GM03348 (cell line): ENCODE measurements around the gene PHF21A.
"Not testable (repeated sequence)": the region's sequence is repeated elsewhere in the genome, so short reads cannot be mapped to it uniquely, and the experiment has no call there.

Experiments used
- DNase-seq: peaks from one replicate; pipeline ENCODE4 v3.0.0; 2012; ENCODE audit warnings: low spot score

Gene PHF21A

GRCh38 chr11:45920531-45921477, 200.4 kb downstream of the PHF21A start:
- DNase-seq: no peak

DNA sequence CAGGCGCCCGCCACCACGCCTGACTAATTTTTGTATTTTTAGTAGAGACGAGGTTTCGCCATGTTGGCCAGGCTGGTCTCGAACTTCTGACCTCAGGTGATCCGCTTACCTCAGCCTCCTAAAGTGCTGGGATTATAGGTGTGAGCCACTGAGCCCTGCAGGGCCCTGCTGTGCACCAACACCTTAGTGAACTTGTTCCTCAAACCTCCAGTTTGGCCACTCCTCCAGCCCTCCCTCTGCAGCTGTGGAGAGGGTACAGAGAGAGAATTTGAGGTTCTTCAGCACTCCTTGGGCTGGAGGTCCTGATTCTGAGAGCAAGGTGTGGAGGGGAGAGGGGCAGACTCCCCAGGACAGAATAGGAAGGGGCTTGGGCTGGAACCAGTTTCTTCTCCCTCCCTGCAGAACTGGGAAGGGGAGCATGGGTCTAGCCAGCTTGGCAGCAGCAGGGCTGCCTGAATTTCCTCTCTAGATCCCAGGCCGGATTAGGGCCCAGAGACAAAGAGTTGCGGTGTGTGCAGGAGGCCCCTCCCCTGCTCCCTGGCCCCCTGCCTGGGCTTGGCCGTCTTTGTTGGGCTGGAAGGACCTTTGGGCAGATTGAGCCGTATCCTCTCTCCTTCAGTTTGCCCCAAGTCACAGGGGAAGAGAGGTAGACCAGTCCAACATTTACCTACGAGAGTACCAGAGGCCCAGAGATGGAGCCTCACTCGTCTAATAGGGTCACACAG, 201.3 kb downstream of the PHF21A start:
- DNase-seq: no peak

DNA sequence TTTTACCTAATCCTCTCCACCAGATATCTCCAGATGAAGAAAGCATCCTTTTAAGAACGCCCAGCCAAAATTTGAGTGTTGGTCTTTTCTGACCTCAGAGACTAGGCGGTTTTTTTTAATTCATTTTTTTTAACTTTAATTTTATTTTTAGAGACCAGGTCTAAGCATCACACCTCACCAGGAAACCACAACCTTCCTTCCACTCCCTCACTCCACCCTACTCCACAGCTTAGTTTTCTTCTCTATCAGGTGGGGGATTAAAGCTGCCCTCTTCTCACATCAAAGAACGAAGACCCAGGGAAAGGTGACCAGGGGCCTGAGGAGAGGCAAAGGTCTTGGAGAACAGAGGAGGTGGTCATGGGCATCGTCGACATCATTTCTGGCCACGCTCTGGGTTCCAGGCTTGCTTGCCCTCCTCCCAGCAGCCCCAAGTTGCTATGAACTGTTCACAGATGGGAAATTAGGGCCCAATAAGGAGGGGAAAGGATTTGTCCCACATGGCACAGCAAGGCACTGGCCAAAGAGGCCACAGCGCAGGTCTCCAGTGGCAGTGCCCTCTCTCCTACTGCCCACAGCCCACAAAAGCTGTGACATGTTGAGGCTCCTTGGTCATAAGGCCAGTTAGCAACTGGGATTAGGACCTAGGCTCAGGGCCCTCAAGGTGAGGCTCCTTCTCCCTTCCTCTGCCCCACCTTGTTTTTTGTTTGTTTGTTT, 202.1 kb downstream of the PHF21A start:
- DNase-seq: no peak

DNA sequence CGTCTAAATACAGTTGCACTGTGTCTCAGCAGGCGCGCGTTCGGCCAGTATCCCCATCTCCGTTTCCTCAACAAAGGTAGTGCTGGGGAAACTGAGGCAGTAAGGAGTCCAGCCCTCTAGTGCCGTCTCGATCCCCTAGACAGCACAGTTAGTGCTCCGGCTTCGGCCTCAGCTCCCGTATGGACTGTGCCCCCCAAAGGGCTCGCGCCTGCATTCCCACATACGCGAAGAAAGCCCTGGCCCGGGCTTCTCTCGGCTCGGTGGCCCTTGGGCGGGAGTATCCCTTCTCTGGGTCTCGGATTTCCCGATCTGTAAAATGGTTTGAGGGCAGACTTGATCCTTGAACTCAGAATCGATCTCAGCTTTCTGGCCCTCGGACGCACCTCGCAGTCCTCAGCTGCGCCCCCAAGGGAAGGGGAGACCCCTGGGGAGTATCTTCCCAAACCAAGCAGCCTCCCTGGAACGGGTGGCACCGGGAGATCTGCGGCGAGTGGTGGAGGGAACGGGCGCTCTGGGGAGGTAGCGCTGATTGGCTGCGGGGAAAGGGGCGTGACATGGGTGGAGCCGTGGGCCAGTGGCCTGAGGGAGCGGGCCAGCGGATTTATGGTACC, 202.8 kb downstream of the PHF21A start:
- DNase-seq: peak; percentile 96

DNA sequence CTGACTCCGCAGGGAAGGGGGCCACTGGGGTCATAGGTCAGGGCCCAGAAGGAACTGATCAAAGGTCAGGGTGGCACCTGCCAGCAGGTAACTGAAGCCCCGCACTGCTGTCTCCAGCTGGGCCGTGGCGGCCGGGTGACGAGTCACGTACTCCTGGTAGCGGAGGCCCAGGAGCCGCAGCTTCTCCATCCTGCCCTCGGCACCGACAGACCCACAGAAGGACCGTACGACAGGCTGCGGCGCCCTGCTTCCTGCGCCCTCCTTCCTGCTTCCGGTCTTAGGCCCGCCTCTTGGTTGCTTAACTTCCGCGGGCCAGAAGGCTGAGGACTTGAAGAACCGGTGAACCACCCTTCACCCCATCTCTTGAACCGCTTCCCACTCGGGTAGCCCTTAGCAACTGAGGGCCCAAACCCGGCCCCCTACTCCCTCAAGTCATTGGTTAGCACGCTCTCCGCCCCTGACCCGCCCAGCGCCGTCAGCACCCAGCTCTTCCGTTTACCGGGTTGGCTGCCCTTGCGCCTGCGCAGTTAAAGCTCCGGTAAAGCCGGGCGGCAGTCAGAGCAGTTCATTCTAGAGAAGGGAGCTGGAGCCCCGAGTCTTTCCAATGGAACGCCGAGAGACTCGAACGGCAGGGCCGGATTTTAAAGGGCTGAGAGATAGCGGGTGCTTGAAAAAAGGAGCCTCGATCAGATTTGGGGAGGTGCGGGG, 203.5 kb downstream of the PHF21A start, which contains the start of gene PEX16:
TSS of gene PEX16 (minus strand) at position 255 of the 708 bp plus-strand sequence. CDS start at position 189, 66 bp downstream.
- peak; percentile 99 for DNase-seq

DNA sequence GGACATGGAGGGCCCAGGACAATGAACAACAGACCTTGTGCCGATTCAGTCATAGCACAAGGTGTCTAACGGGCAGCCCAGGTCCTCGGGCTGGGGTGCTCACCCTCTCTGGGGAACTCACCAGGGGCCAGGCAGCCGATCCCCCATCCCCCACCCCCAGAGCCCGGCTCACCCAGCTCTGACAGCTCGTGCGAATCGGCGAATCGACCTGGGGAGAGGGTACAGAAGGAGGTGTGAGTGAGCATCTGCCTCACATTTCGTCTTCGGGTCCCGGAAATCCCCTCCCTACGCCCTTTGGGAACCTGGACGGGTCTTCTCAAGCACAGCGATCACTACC, 204.0 kb downstream of the PHF21A start:
- no peak for DNase-seq

DNA sequence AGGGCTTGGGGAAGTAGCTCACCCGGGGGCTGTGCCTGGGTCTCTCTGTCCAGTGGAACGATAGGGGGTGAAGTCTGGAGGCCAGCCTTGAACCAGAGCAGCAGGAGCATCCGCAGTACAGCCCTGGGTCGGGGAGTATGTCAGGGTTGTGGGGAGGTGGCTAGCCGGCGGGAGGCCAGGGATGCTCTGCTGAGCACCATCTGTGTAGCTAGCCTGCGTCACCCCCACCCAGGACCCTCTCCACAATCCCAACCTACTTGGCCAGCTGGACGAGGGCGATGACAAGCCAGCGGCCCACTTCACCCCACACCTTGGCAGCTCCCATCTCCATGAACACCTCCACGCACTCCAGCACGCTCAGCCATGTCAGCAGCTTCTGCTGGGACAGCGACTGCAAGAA, 205.8 kb downstream of the PHF21A start:
- DNase-seq: no peak

DNA sequence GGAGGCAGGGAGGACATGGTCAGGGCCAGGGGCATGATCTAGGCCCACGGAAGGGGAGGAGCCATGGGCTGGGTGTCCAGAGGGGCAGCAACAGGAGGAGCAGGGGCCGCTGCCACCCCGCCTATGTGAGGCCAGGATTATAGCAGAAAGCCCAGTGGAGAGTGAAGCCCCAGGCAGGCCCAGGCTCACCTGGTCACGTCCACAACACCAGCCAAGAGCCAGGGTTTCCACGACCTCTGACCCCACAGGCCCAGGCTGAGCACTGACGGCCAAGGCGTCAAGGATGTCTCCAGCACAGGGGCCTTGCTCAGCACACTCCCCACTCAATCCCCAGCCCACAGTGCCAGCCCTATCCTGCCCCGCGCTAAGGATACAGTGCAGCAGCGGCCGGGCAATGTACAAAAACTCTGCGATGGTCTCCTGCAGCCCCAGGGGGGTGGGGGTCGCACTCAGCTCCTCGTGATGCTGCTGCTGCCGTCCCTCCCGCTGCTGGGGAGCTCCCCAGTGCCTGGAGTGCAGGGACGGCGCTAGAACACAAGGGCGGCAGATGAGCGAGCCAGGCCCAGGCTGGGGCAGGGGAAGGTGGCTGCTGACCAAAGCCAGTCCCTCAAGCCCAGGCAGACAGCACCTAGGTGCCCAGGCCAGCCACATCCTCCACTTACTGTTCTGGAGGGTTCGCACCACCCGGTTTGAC, 207.2 kb downstream of the PHF21A start:
- no peak for DNase-seq

GRCh38 chr11:45913514-45913913, 207.7 kb downstream of the PHF21A start:
- no peak for DNase-seq

DNA sequence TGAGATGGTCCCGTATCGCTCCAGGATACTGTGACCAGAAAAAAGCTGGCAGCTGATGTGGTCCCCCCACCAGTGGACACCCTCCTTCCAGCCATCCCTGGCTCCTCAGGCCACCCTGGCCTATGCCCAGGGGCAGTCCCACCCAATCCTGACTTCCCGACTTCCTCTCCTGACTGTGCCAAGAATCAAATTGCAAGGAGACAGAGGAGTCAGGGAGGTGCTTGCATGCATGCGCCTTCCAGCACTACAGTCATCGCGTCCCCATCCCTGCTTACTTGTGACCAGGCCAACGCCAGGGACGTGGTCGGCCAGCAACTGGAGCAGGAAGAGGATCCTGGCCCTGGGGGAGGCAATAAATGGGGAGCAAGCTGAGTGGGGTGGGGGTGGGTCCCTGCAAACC, 210.6 kb downstream of the PHF21A start:
- no peak for DNase-seq

DNA sequence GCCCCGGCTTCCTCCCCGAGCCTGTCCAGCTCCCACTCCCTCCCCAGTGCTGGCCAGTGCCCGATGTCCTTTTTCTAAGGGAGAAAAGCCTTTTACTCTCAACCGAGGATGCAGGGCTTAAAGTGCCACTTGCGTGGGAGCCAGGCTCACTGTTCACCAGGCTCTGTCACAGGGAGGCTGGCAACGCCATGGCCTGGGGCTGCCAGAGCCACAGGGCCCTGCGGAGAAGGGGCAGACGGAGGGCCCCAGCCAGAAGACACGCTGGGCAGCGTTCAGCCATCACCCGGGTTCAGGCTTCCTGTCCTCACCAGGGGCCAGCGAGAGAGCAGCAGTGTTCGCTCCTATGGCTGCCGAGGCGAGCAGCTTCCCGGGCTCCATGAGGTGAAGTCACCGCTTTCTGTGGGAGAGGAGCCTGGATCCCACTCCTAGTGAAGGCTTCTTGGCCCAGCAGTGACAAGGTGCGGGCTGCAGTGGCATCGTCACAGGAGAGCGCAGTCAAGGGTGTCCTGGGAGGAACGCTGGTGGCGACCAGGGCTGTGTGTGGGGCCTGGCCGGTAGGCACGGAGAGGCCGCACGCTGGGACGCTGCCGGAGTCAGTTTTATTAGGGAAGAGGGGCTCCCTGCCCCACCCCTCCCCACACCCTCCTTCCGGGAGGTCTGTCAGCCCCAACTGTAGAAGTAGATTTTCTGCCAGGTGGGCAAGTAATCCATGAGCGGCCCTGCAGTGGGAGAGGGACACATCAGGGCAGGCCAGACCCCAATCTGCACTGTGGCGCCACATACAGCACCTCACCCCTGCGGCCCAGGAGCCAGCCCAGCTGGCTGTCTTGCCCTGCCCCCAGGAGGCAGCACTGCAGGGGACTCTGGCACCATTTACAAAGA, 211.4 kb downstream of the PHF21A start:
- no peak for DNase-seq

GRCh38 chr11:45907911-45908370, 213.3 kb downstream of the PHF21A start:
- DNase-seq: no peak

- DNase-seq: no peak
These were observed 214.2 kb downstream of the PHF21A start, which contains the start of gene FREY1 for GRCh38 chr11:45906965-45907611. Gene FREY1, minus strand, starts transcription at chr11:45907271. Its CDS starts 26 bp downstream, at chr11:45907245.

GRCh38 chr11:45906096-45906682, 215.1 kb downstream of the PHF21A start:
- DNase-seq: no peak

DNA sequence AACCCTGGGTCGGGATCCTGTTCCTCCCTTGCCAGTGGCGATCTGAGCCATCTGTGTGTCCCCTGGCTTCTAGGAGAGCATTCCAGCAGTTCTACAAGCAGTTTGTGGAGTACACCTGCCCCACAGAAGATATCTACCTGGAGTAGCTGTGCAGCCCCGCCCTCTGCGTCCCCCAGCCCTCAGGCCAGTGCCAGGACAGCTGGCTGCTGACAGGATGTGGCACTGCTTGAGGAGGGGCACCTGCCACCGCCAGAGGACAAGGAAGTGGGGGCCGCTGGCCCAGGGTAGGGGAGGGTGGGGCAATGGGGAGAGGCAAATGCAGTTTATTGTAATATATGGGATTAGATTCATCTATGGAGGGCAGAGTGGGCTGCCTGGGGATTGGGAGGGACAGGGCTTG, 215.7 kb downstream of the PHF21A start:
- not testable (repeated sequence) for DNase-seq

DNA sequence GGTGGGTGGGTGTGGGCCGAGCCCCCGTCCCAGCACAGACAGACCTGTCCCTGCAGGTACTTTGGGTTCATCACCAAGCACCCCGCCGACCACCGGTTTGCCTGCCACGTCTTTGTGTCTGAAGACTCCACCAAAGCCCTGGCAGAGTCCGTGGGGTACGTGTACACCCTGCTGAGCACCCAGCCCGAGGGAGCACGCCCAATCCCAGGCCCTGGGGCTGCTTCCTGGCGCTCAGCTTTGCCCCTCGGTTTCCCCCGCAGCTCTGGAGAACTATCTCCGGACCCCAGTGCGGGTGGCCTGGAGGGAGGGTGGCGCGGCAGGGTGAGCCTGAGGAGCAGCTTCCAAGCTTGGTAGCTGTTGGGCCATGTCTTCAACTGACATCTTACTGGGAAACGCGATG, 216.2 kb downstream of the PHF21A start:
- no peak for DNase-seq

DNA sequence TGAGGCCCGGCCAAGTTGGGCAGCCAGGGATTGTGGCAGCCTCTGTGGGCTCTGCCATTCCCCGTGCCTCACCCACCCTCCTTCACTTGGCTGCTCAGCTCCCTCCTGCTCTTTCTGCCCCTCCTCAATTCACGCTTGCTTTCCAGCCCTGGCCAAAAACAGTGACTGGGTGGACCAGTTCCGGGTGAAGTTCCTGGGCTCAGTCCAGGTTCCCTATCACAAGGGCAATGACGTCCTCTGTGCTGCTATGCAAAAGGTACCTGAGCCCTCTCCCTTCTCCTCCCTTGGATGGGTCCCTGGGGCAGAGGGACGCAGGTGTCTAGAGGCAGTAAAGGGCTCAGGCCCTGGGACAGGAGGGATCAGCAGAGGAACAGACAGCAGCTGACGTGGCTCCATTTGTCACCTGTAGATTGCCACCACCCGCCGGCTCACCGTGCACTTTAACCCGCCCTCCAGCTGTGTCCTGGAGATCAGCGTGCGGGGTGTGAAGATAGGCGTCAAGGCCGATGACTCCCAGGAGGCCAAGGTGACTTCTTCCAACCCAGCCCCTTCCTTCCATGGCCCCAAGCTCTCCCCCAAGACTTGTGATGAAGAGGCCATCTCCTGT, 216.8 kb downstream of the PHF21A start:
- no peak for DNase-seq
